Myocyte (in vitro differentiated cells): ENCODE results near the gene CPE. TPM values are rescaled to one million over a fixed set of nuclear protein-coding genes. Genes with fewer than 3 reads are reported as not detected.
"Not testable (repeated sequence)": the region's sequence is repeated elsewhere in the genome, so short reads cannot be mapped to it uniquely, and the experiment has no call there.

Source experiments
- DNase-seq: peaks from one replicate; pipeline ENCODE4 v3.0.0-alpha.2; 2012; ENCODE audit warnings: low read depth
- total RNA-seq: library from RNA; depleted of rRNA; stranded (reverse); fragments of >200 nt; gene quantifications from 2 replicates; pipeline ENCODE4 v1.2.3, GENCODE V29; 2014

CPE gene
- total RNA-seq, 1 donor from 2014 or later: 3.2 TPM

- no peak for DNase-seq
Observed at GRCh38 chr4:165403637-165404036, 24.8 kb downstream of the CPE start.

GRCh38 chr4:165404080-165404479 lies 25.3 kb downstream of the CPE start:
- DNase-seq: no peak

GRCh38 chr4:165404696-165405095 lies 25.9 kb downstream of the CPE start:
- no peak for DNase-seq

- DNase-seq: no peak
Observed at GRCh38 chr4:165410214-165410613, 31.4 kb downstream of the CPE start.

- DNase-seq: no peak
Observed at GRCh38 chr4:165415910-165416309, 37.1 kb downstream of the CPE start.

- DNase-seq: no peak
Observed at GRCh38 chr4:165418073-165418472, 39.3 kb downstream of the CPE start.

GRCh38 chr4:165425629-165426028 lies 46.8 kb downstream of the CPE start:
- DNase-seq: no peak

- DNase-seq: no peak
Observed at GRCh38 chr4:165426331-165426730, 47.5 kb downstream of the CPE start.

GRCh38 chr4:165426823-165427222 lies 48.0 kb downstream of the CPE start:
- DNase-seq: no peak

- DNase-seq: no peak
Observed at GRCh38 chr4:165428957-165429356, 50.1 kb downstream of the CPE start.

- DNase-seq: no peak
Observed at GRCh38 chr4:165433529-165433928, 54.7 kb downstream of the CPE start.

GRCh38 chr4:165437691-165438090 lies 58.9 kb downstream of the CPE start:
- DNase-seq: no peak

- no peak for DNase-seq
Observed at GRCh38 chr4:165439344-165439743, 60.5 kb downstream of the CPE start.

GRCh38 chr4:165439981-165440380 lies 61.2 kb downstream of the CPE start:
- DNase-seq: no peak

GRCh38 chr4:165440415-165441158 lies 61.8 kb downstream of the CPE start:
- DNase-seq: peak; percentile 23

GRCh38 chr4:165443276-165443675 lies 64.5 kb downstream of the CPE start:
- no peak for DNase-seq

GRCh38 chr4:165448700-165449099 lies 69.9 kb downstream of the CPE start:
- no peak for DNase-seq

- DNase-seq: no peak
Observed at GRCh38 chr4:165449333-165449732, 70.5 kb downstream of the CPE start.

GRCh38 chr4:165450871-165451270 lies 72.1 kb downstream of the CPE start:
- no peak for DNase-seq

GRCh38 chr4:165453140-165453539 lies 74.3 kb downstream of the CPE start:
- not testable (repeated sequence) for DNase-seq

- no peak for DNase-seq
Observed at GRCh38 chr4:165454426-165454825, 75.6 kb downstream of the CPE start.

- no peak for DNase-seq
Observed at GRCh38 chr4:165457793-165458192, 79.0 kb downstream of the CPE start.

GRCh38 chr4:165458471-165458870 lies 79.7 kb downstream of the CPE start:
- DNase-seq: no peak
